AG10803 (cell line): Measurements from ENCODE around the gene TMEM256.

ENCODE experiments used
- DNase-seq: peaks from one replicate; pipeline ENCODE4 v3.0.0; 2010; ENCODE audit warnings: low read depth
- H3K4me3 ChIP-seq: 2 replicates; pipeline ENCODE4 v1.5.1; 2011; ENCODE audit warnings: mild to moderate bottlenecking, low read length, control low read depth
- CTCF ChIP-seq: conservative IDR thresholded peaks from 2 replicates; pipeline ENCODE4 v1.5.1; 2011; ENCODE audit warnings: mild to moderate bottlenecking, low read length, control low read depth, inconsistent platforms

TMEM256 gene

GRCh38 chr17:7407485-7408251 lies 3.8 kb upstream of the TMEM256 start, which contains the start of gene NLGN2:
Gene NLGN2, plus strand, starts transcription at chr17:7407845. Its CDS starts 411 bp downstream, at chr17:7408256.
- TF ChIP-seq CTCF = no peak
- no peak for DNase-seq
- peak within 1 kb of the TSS; percentile 12; the same call in 1 of the 2 replicates for H3K4me3 ChIP-seq

- TF ChIP-seq CTCF = no peak
- DNase-seq = no peak
- peak overlapping the region; percentile 12; the same call in 1 of the 2 replicates for H3K4me3 ChIP-seq
Measured at GRCh38 chr17:7407082-7407481, 3.2 kb upstream of the TMEM256 start.

- peak overlapping the region; percentile 80 for H3K4me3 ChIP-seq
- DNase-seq = no peak
- no peak for TF ChIP-seq CTCF
Measured at GRCh38 chr17:7406235-7406825, 2.4 kb upstream of the TMEM256 start.

- DNase-seq = no peak
- TF ChIP-seq CTCF = no peak
- peak overlapping the region; percentile 80 for H3K4me3 ChIP-seq
Measured at GRCh38 chr17:7405350-7406234, 1.7 kb upstream of the TMEM256 start.

- H3K4me3 ChIP-seq = peak overlapping the region; percentile 80
- no peak for DNase-seq
- no peak for TF ChIP-seq CTCF
Measured at GRCh38 chr17:7404737-7405349, 946 bp upstream of the TMEM256 start.

GRCh38 chr17:7403727-7403976 lies 245 bp downstream of the TMEM256 start:
- H3K4me3 ChIP-seq = peak overlapping the region; percentile 79
- no peak for TF ChIP-seq CTCF
- no peak for DNase-seq
